ENCODE measurements around the gene CTSH.
"Not testable (repeated sequence)": the region's sequence is repeated elsewhere in the genome, so short reads cannot be mapped to it uniquely, and the experiment has no call there.

CTSH gene

GRCh38 chr15:78928176-78928575, 16.7 kb downstream of the CTSH start:
- not testable (repeated sequence) for H3K4me3 ChIP-seq (ENCODE audit: low read depth, low read length); H3K27me3 ChIP-seq (ENCODE audit: control insufficient read depth, insufficient read depth, low read length); H3K9ac ChIP-seq (ENCODE audit: low read length); H3K9me3 ChIP-seq (ENCODE audit: control insufficient read depth, insufficient read depth, low read depth, low read length); H3K27ac ChIP-seq (ENCODE audit: low read depth, low read length); H3K4me1 ChIP-seq (ENCODE audit: control insufficient read depth, insufficient read depth, low read length)
- H3K36me3 ChIP-seq (ENCODE audit: control insufficient read depth, insufficient read depth, low read length) = peaks cover 33% of the 10 kb centered on the region

DNA sequence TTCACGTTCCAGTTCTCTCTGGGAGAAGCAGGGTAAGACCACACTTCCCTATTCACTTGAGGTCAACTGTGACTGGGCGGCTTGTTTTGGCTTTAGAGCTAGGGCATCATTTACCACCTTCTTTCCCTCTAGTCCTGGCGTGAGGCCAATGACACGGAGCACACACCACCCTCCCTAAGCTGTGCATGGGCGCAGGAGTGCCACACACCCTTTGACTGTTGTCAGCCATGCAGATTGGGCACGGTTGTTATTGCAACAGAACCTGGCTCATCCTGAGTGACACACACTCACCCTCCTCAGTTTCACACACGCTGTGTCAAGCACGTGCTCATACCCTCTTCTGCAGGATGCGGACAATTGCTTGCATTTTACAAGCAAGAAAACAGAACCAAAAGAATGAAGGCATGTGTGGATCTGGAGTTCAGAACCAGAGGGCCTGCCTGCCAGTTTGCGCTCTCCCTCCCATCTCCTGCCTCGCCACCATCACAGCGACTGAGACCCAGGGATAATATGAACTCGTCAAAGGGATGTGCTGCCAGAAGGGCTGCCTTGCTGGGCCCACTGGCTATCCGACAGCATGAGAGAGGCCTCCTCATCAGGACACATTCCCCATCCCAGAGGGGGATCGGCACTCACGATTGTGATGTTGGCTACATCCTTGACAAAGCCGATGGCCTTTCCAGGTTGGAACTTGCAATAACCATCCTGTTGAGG, 17.6 kb downstream of the CTSH start:
- no peaks in the 10 kb centered on the region for H3K27me3 ChIP-seq (ENCODE audit: control insufficient read depth, insufficient read depth, low read length)

DNA sequence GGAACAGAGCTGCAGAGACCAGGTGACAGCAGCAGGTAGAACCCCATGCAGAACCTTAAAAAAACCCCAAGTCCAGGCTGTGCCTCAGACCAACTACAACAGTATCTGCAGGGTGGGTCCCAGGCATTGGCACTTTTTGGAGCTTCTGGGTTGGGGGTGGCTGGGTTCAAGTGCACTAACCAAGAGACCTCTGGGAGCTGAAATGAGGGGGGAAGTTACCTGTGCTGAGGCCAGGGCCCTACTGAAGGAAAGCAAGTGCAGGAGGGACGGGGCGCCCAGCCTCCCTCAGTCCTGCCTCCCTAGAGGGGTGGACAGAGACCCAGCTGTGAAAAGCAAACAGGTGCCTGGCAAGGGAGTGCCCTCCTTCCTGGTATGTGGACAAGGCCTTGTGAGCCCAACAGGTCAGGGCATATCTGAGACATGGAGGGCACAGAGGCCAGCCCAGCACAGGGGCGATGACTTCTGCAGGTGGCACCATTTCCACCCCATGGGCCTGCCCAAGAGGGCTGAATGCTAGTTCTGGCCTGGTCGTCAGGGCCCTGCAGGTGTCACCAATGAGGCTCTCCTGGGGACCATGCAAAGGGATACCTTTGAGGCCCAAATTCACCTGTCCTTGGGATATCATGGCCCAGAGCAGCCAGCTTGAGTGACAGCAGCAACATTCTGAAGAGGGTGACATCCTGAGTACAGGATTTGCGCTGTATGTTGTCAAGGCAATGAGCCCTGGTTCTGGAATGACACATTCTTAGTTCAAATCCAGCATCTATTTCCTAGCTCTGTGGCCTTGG, 18.7 kb downstream of the CTSH start:
- Histone ChIP-seq H3K4me1 (ENCODE audit: control insufficient read depth, insufficient read depth, low read length) (no peaks in the 10 kb centered on the region; the same call in 1 of the 2 replicates), H3K36me3 (ENCODE audit: control insufficient read depth, insufficient read depth, low read length) (peaks cover 51% of the 10 kb centered on the region), H3K9ac (ENCODE audit: low read length) (no peak overlapping the region), H3K9me3 (ENCODE audit: control insufficient read depth, insufficient read depth, low read depth, low read length) (no peaks in the 10 kb centered on the region), H3K27me3 (ENCODE audit: control insufficient read depth, insufficient read depth, low read length) (no peaks in the 10 kb centered on the region), H3K4me3 (ENCODE audit: low read depth, low read length) (no peak overlapping the region), H3K27ac (ENCODE audit: low read depth, low read length) (no peak overlapping the region)

More for the DNA sequence above, 17.6 kb downstream of the CTSH start:
- H3K4me3 ChIP-seq (ENCODE audit: low read depth, low read length) = no peak overlapping the region
- H3K9ac ChIP-seq (ENCODE audit: low read length) = no peak overlapping the region
- peaks cover 41% of the 10 kb centered on the region for H3K36me3 ChIP-seq (ENCODE audit: control insufficient read depth, insufficient read depth, low read length)
- no peak overlapping the region for H3K27ac ChIP-seq (ENCODE audit: low read depth, low read length)
- H3K4me1 ChIP-seq (ENCODE audit: control insufficient read depth, insufficient read depth, low read length) = no peaks in the 10 kb centered on the region; the same call in 1 of the 2 replicates
- H3K9me3 ChIP-seq (ENCODE audit: control insufficient read depth, insufficient read depth, low read depth, low read length) = no peaks in the 10 kb centered on the region

GRCh38 chr15:78925076-78925624, 19.7 kb downstream of the CTSH start:
- no peaks in the 10 kb centered on the region; the same call in 1 of the 2 replicates for H3K4me1 ChIP-seq (ENCODE audit: control insufficient read depth, insufficient read depth, low read length)
- no peaks in the 10 kb centered on the region for H3K9me3 ChIP-seq (ENCODE audit: control insufficient read depth, insufficient read depth, low read depth, low read length)
- H3K4me3 ChIP-seq (ENCODE audit: low read depth, low read length) = no peak overlapping the region
- H3K9ac ChIP-seq (ENCODE audit: low read length) = no peak overlapping the region
- H3K27ac ChIP-seq (ENCODE audit: low read depth, low read length) = no peak overlapping the region
- H3K27me3 ChIP-seq (ENCODE audit: control insufficient read depth, insufficient read depth, low read length) = no peaks in the 10 kb centered on the region
- H3K36me3 ChIP-seq (ENCODE audit: control insufficient read depth, insufficient read depth, low read length) = peaks cover 56% of the 10 kb centered on the region

GRCh38 chr15:78923480-78924360, 21.1 kb downstream of the CTSH start:
- Histone ChIP-seq H3K36me3 (ENCODE audit: control insufficient read depth, insufficient read depth, low read length) (peaks cover 65% of the 10 kb centered on the region), H3K27ac (ENCODE audit: low read depth, low read length) (no peak overlapping the region), H3K27me3 (ENCODE audit: control insufficient read depth, insufficient read depth, low read length) (no peaks in the 10 kb centered on the region)

DNA sequence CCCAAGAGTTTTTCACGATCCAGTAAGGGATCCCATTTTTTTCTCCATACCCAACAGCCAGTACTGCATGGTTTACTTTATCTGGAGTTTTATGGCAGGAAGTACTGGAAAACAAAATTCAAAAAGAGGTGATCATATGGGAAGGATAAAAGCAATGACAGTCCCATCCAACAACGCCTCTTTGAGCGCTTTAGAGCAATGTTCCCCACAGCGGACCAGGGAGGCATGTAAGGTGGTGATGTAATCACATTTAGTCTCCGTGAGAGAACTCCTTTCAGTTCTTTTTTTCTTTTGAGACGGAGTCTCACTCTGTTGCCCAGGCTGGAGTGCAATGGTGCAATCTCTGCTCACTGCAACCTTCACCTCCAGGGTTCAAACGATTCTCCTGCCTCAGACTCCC, 21.8 kb downstream of the CTSH start:
- Histone ChIP-seq H3K27ac (ENCODE audit: low read depth, low read length) (no peak overlapping the region), H3K4me3 (ENCODE audit: low read depth, low read length) (no peak overlapping the region), H3K4me1 (ENCODE audit: control insufficient read depth, insufficient read depth, low read length) (no peaks in the 10 kb centered on the region), H3K36me3 (ENCODE audit: control insufficient read depth, insufficient read depth, low read length) (peaks cover 68% of the 10 kb centered on the region), H3K27me3 (ENCODE audit: control insufficient read depth, insufficient read depth, low read length) (no peaks in the 10 kb centered on the region), H3K9ac (ENCODE audit: low read length) (no peak overlapping the region), H3K9me3 (ENCODE audit: control insufficient read depth, insufficient read depth, low read depth, low read length) (no peaks in the 10 kb centered on the region)

More at GRCh38 chr15:78923480-78924360, 21.1 kb downstream of the CTSH start:
- Histone ChIP-seq H3K9me3 (ENCODE audit: control insufficient read depth, insufficient read depth, low read depth, low read length) (no peaks in the 10 kb centered on the region), H3K4me1 (ENCODE audit: control insufficient read depth, insufficient read depth, low read length) (no peaks in the 10 kb centered on the region), H3K9ac (ENCODE audit: low read length) (no peak overlapping the region), H3K4me3 (ENCODE audit: low read depth, low read length) (no peak overlapping the region)

DNA sequence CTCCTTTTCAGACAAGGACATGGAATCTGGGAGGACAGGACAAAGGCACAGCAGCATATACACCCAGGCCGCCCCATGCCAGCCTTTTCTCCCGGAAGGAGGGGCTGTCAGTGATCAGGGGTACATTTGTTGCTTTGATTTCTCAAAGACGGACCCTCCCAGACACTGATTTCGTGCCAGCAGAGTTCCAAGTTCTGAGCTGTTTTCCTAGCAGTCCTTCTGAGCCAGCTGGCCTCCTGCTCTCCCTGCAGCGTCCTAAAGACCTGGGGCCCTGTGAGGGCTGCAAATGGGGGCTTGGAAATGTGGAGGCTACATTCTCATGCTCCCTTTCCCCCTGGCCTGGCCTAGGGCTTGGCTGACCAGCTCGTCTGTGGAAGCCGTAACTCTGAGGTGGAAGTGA, 22.3 kb downstream of the CTSH start:
- no peaks in the 10 kb centered on the region for H3K4me1 ChIP-seq (ENCODE audit: control insufficient read depth, insufficient read depth, low read length)
- no peak overlapping the region for H3K9ac ChIP-seq (ENCODE audit: low read length)
- H3K4me3 ChIP-seq (ENCODE audit: low read depth, low read length) = no peak overlapping the region
- H3K9me3 ChIP-seq (ENCODE audit: control insufficient read depth, insufficient read depth, low read depth, low read length) = no peaks in the 10 kb centered on the region
- no peaks in the 10 kb centered on the region for H3K27me3 ChIP-seq (ENCODE audit: control insufficient read depth, insufficient read depth, low read length)
- peaks cover 67% of the 10 kb centered on the region for H3K36me3 ChIP-seq (ENCODE audit: control insufficient read depth, insufficient read depth, low read length)
- H3K27ac ChIP-seq (ENCODE audit: low read depth, low read length) = no peak overlapping the region

GRCh38 chr15:78921940-78922339, 22.9 kb downstream of the CTSH start:
- H3K27ac ChIP-seq (ENCODE audit: low read depth, low read length) = no peak overlapping the region

GRCh38 chr15:78921517-78921916, 23.3 kb downstream of the CTSH start:
- no peak overlapping the region for H3K9ac ChIP-seq (ENCODE audit: low read length)
- no peak overlapping the region for H3K4me3 ChIP-seq (ENCODE audit: low read depth, low read length)
- peaks cover 58% of the 10 kb centered on the region for H3K36me3 ChIP-seq (ENCODE audit: control insufficient read depth, insufficient read depth, low read length)
- H3K27me3 ChIP-seq (ENCODE audit: control insufficient read depth, insufficient read depth, low read length) = no peaks in the 10 kb centered on the region
- H3K9me3 ChIP-seq (ENCODE audit: control insufficient read depth, insufficient read depth, low read depth, low read length) = no peaks in the 10 kb centered on the region
- H3K27ac ChIP-seq (ENCODE audit: low read depth, low read length) = no peak overlapping the region
- H3K4me1 ChIP-seq (ENCODE audit: control insufficient read depth, insufficient read depth, low read length) = no peaks in the 10 kb centered on the region

More at GRCh38 chr15:78921940-78922339, 22.9 kb downstream of the CTSH start:
- Histone ChIP-seq H3K4me3 (ENCODE audit: low read depth, low read length) (no peak overlapping the region), H3K4me1 (ENCODE audit: control insufficient read depth, insufficient read depth, low read length) (no peaks in the 10 kb centered on the region), H3K9me3 (ENCODE audit: control insufficient read depth, insufficient read depth, low read depth, low read length) (no peaks in the 10 kb centered on the region), H3K9ac (ENCODE audit: low read length) (no peak overlapping the region), H3K27me3 (ENCODE audit: control insufficient read depth, insufficient read depth, low read length) (no peaks in the 10 kb centered on the region), H3K36me3 (ENCODE audit: control insufficient read depth, insufficient read depth, low read length) (peaks cover 62% of the 10 kb centered on the region)

DNA sequence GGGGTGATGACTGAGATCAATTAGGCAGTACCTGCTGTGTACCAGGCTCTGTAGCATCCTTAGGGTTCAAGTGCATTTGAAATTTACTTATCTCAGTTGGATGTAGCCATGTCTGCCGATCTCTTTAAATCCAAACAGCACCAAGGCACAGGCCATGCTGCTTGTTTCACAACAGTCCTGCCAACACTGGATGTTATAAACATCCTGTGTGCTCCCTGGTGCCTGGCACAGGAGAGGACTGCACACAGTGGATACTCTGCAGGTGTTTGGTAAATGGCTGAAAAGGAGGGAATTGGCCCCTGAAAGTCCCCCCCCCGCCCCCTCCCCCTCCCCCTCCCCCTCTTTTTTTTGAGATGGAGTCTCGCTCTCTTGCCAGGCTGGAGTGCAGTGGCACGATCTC, 27.0 kb downstream of the CTSH start:
- Histone ChIP-seq H3K9me3 (ENCODE audit: control insufficient read depth, insufficient read depth, low read depth, low read length) (no peaks in the 10 kb centered on the region), H3K36me3 (ENCODE audit: control insufficient read depth, insufficient read depth, low read length) (peaks cover 59% of the 10 kb centered on the region), H3K4me3 (ENCODE audit: low read depth, low read length) (no peak overlapping the region), H3K4me1 (ENCODE audit: control insufficient read depth, insufficient read depth, low read length) (no peaks in the 10 kb centered on the region), H3K9ac (ENCODE audit: low read length) (no peak overlapping the region), H3K27ac (ENCODE audit: low read depth, low read length) (no peak overlapping the region), H3K27me3 (ENCODE audit: control insufficient read depth, insufficient read depth, low read length) (no peaks in the 10 kb centered on the region)

All from HUES6 (cell line).